OCI-LY3 (cell line): Measurements from ENCODE around the gene OR4E2.

Experiments used
- CTCF ChIP-seq: fragments of 200-600, 300-600 bp; sonication (generic); IDR thresholded peaks from 2 replicates; pipeline ENCODE4 v1.5.1; 2014; ENCODE audit warnings: antibody characterized with exemption, low read length, low read depth
- EZH2phosphoT487 ChIP-seq: fragments of 200-600 bp; shearing (Covaris generic); IDR thresholded peaks from 2 replicates; pipeline ENCODE4 v1.6.1; 2018; ENCODE audit warnings: antibody characterized with exemption, mixed run types, low read depth

GRCh38 chr14:21643407-21643806 is 10.2 kb upstream of the OR4E2 start:
- TF ChIP-seq CTCF: no peak
- no peak for TF ChIP-seq EZH2phosphoT487
